ENCODE results near the gene ADGRB3. TPM values are rescaled to one million over a fixed set of nuclear protein-coding genes. Genes with fewer than 3 reads are reported as not detected.

Gene ADGRB3
- total RNA-seq, 1 donor from 2014 or later: 8.5 TPM

DNA sequence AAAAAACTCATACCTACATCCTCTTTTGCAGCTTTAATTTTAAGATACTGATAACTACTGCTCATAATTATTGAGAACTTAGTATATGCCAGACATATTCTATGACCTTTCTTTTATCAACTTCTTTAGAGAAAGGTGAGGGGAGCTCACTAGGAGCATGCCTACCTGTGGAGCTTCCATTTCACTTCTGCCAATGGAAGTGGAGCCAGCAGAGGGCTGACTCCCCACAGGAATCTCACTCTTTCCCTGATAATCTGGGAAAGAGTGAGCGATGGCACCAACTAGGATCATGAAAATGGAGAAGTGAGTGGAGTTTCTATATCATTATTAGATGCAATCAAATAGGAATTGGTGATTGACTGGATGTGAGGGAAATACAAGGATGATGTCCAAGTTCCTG is 676.8 kb downstream of the ADGRB3 start:
- intact Hi-C loops (cut with DNase I): no loop called here
- ATAC-seq (no peak), DNase-seq (ENCODE audit: low spot score) (no peak)

DNA sequence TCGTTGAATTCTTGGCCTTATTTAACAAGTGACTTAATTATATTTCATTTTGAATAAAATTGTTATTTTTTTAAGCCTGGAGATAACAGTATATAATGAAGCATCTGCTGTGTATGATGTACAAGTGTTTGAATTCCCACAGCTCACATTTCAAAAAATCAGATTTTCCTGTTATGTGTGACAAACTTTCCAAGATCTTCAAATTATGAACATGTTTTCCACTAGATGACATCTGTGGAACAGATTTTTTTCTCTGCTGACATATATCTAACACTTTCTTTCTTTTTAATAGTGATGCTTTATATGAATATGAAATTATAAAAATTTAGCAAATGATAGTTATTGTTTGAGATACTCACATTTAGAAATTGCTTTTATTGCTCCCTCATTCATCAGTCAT is 678.9 kb downstream of the ADGRB3 start:
- intact Hi-C loops (cut with DNase I): no loop called here
- no peak for ATAC-seq

DNA sequence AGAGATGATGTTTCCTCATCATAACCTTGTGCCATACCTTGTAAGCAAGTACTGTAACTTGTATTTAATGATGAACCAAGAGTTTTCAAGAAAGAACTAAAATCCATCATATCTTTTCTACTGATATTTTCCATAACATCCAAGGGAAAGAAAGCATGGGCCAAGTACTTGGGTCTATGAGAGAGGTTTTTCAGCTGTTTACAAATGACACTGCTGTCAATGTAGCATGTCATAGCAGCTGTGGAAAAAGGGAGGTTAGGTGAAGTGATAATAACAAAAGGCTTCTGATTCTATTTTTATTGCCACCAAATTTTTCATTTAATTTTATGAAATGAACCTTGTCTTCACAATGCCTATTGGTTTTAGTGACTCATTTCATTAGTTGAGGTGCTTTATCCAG is 679.4 kb downstream of the ADGRB3 start:
- DNase-seq (ENCODE audit: low spot score): no peak
- intact Hi-C loops (cut with DNase I): no loop called here
- no peak for ATAC-seq

More for the DNA sequence above, 678.9 kb downstream of the ADGRB3 start:
- DNase-seq (ENCODE audit: low spot score): no peak

DNA sequence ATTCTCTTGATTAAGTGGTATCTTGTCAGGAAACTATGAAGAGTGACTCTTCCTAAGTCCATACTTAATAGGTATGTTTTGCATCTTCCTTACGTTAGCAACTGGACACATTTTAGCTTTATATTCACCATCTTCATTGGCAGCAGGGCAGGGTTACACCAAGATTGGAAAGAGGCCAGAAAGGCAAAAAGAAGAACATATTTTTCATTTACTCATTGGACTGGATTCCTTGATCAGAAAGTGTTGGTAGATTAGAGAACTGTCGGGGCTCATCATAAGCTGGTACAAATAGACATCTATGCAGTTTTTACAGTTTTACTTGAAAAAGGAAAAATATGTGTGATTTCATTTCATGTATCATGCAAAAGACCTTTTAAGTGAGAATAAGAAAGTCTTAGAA is 696.8 kb downstream of the ADGRB3 start:
- DNase-seq (ENCODE audit: low spot score) (no peak), ATAC-seq (no peak)
- intact Hi-C loops (cut with DNase I): no loop called here

DNA sequence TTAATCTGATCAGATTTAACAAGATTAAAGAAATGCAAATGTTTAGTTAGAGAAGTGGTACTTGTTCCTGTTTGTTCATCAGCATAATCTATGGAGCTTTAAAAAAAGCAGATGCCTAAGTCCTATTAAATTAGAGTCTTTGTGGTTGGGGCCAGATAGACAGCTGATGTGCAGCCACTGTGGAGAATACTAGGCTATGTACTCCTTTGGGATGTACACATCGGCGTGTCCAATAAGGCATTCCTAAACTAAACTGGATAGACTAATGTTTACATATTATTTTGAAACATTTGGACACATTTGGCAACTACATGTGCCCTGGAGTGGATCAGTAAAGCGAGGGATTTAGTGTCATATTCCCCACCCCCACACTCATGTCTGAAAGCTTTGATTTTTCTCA is 702.2 kb downstream of the ADGRB3 start:
- DNase-seq (ENCODE audit: low spot score): no peak
- ATAC-seq: no peak
- intact Hi-C loops (cut with DNase I): no loop called here

DNA sequence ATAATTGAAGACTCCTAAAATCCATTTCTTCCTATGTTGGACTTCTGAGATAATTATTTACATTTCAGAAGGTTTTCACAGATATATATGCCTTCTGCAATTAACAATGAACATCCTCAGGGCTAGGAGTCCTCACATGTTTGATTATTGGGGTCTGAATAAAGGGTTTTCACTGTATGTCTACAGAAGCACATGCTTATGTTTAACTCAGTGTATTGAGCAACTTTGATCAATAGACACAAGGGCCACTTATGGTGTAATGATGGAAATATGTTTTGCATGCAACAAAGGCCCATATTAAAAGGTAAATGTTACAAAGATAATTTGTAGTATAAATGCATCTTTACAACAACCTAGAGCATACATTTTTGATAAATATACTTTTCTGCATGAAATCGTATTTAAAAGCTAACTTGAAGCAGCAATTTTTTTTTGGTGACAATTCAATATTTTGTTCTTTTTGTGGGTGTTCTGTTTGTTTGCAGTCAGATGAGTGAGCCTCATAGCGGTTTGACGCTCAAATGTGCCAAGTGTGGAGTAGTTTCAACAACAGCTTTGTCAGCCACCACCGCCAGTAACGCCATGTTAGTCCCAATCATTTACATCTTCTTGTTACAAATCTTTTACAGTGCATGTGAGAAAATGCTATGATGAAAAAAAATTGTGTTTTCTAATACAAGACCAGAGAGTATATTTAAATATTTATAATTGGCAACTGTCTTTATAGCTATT is 703.5 kb downstream of the ADGRB3 start:
- no peak for DNase-seq (ENCODE audit: low spot score)
- intact Hi-C loops (cut with DNase I): no loop called here
- ATAC-seq: no peak

DNA sequence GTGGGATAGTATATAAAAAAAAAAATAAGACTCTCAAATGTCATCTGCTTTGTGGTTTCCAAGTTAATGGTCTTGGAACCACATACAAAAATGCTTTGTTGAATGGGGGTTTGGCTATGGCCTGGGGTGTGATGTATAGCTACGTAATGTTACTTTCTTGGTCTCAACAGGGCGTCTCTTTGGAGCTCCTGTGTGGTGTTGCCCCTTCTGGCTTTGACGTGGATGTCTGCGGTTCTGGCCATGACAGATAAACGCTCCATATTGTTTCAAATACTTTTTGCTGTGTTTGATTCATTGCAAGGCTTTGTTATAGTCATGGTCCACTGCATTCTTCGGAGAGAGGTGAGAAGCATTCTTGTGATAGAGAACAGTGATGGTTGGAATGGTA is 704.1 kb downstream of the ADGRB3 start:
- ATAC-seq (no peak), DNase-seq (ENCODE audit: low spot score) (no peak)
- intact Hi-C loops (cut with DNase I): no loop called here

DNA sequence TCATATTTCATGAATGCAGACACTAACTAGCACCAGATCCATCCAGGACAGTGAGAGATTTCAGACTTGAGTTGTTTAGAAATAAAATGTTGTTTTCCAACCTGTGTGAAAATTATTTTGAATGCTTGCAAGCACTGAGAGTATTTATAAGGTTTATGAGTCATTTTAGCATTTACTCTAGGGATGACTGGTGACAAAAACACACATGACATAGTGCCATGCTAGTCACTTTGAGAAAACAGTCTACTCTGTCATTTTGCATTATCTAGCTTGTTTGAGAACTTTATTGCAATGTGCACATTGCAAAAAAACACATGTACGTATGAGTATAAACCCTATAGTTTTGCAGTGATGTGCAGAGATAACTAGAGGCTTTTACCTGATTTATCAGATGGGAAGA is 705.1 kb downstream of the ADGRB3 start:
- DNase-seq (ENCODE audit: low spot score) (no peak), ATAC-seq (no peak)
- intact Hi-C loops (cut with DNase I): no loop called here

DNA sequence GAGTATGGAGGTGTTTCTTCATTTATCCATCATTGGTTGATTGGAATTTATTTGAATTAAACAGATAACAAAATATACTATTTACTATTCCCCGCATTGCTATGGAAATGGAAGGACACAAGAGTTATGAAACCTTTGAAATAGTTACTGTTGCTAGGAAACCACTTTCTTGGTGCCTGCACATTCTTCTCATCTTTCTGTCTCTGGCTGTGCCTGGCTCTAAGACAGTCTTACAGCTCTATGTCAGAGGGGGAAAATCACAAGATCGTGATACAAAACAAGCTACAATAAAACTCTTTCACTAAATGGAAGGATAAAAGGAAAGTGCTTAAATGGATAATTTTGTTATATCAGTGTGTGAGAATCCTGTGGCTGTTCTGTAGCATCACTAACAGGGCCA is 708.8 kb downstream of the ADGRB3 start:
- DNase-seq (ENCODE audit: low spot score): no peak
- intact Hi-C loops (cut with DNase I): no loop called here
- no peak for ATAC-seq

DNA sequence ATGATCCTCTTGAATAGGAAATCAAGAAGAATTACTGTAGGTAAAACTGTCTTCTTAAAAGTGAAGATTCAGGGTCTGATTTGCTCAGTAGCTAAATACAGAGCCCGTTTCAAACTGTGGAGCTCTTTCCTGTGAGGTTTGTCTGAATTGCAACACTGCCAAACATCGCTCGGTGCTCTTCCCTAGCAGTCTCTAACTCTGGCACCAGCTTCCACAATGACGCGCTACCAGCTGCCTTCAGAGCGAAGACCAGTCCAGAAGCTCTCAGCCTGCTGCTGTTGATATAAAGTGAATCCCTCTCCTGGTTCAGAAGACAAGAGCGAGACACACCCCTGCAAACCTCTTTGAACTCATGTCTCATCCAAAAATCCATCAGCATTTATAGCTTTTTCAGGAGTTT is 714.7 kb downstream of the ADGRB3 start:
- ATAC-seq: no peak
- intact Hi-C loops (cut with DNase I): no loop called here
- DNase-seq (ENCODE audit: low spot score): no peak

DNA sequence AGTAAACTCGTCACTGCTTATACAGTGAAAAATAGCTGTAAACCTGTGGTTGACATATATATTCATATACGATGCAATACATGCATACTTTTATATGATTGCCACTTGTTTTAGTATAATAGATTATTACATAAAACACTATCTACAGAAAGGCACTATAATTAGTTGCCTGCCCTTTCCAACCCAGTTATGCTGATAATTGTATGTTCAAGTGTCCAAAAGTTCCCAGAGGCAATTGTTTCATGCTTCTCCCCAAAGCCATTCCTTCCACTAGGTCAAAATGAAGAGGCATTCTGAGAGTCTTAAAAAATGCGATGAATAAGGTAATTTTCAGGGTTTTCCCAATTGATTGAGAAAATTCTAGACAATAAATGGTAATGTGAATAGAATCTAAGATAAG is 727.1 kb downstream of the ADGRB3 start:
- DNase-seq (ENCODE audit: low spot score) (no peak), ATAC-seq (no peak)
- intact Hi-C loops (cut with DNase I): no loop called here

DNA sequence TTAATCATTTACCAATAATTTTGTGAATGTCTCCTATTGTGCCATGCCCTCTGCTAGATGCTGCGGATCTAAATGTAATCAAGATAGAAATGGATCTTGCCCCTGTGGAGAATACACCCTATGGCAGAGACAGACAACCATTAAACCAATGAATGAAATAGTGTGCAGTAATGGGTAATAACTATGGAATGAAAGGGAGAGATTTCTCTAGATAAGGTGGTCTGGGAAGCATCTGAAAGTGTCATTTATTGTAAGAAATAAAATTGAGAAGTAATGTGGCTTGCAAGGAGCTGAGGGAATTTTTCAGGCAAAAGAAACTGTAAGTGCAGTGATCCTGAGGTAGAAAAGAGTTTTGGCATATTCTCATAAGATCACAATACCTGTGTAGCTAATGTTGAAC is 731.7 kb downstream of the ADGRB3 start:
- ATAC-seq (no peak), DNase-seq (ENCODE audit: low spot score) (no peak)
- intact Hi-C loops (cut with DNase I): no loop called here

DNA sequence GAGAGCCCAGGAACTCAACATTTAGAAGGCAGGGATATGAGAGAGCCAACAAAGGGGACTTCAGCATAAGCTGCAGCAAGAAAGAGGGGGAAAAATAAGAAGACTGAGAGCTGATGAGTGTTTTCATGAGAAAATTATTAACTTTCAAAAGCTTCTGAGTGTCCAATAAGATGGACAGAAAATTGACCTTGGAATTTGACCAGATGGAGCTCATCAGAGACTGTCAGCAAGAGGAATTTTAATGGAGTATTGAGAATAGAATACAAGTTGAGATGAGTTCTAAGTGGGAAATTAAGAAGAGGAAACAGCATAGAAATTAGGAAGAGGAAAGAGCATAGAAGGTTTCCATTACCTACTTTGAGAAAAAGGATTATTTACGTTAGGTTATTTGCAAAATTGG is 733.5 kb downstream of the ADGRB3 start:
- ATAC-seq (no peak), DNase-seq (ENCODE audit: low spot score) (no peak)
- intact Hi-C loops (cut with DNase I): no loop called here

DNA sequence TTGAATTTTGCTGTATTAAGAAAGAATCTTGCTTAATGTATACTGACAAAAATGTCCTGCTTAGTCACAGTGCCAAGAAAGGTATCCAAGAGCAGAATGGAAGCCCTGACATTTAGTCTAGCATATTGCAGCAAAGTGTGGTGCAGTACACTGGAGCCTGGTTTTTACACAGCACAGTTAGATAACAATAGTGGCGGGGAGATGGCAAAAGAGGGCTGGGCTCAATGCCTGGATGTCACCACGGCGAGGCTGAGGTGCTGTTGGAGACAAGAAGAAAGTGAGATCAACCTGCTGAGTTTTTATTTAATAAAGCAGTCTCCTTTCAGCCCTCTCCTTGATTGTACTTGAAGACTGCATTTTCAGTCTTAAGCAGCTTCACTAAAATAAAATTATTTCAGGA is 735.7 kb downstream of the ADGRB3 start:
- DNase-seq (ENCODE audit: low spot score) (no peak), ATAC-seq (no peak)
- intact Hi-C loops (cut with DNase I): no loop called here

DNA sequence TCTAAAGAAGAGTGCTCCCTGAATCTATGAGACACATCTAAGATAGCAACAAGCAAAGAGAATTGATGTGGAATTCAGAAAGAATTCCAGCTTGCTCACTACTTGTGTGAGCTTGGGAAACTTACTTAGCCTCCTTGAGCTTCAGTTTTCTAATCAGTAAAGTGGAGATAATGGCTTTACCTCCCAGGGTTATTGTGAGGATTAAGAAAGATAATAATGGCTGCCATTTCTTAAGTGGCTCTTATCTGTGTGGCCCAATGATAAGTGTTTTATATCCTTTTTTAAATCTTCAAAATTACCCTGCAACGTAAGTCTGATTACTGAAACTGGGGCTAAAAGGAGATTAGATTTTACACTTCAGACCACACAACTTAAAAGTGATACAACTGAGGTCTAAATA is 743.2 kb downstream of the ADGRB3 start:
- DNase-seq (ENCODE audit: low spot score) (no peak), ATAC-seq (no peak)
- intact Hi-C loops (cut with DNase I): no loop called here

DNA sequence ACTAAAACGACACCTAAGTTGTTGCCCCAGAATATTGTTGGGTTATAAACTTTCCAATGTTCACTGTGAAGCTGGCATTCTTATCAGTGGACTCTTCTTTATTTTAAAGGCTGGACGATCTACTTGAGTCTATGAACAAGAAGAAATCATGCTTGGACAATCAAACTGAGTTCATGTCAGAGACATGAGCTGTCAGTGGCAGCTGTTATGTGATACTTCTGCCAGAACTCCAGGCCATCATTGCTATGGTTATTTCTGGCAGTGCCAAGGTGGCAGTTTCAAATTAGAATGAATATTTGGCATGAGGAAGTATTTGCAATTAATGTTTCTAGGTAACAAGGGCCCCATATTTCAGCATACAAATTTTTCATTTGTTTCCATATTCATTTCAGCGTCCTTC is 744.4 kb downstream of the ADGRB3 start:
- ATAC-seq (no peak), DNase-seq (ENCODE audit: low spot score) (no peak)
- intact Hi-C loops (cut with DNase I): no loop called here

DNA sequence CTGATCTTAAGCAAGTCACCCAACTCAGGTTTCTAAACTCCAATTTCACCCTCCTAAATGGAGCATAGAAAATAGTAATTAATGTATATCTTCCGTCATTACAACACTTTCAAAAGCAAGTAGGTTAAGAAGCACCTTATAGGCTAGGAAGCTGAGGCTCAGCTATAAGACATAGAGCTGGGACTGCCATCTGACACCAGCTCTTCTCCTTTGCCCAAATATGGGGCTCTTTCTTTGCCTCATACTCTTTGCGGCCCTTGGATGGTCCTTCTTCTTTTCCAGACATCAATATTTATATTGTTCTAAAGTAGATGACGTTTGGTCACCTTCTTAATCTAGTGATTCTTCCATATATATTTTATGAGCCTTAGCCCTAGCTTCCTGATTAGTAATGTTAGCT is 748.5 kb downstream of the ADGRB3 start:
- ATAC-seq: no peak
- no peak for DNase-seq (ENCODE audit: low spot score)
- intact Hi-C loops (cut with DNase I): no loop called here

DNA sequence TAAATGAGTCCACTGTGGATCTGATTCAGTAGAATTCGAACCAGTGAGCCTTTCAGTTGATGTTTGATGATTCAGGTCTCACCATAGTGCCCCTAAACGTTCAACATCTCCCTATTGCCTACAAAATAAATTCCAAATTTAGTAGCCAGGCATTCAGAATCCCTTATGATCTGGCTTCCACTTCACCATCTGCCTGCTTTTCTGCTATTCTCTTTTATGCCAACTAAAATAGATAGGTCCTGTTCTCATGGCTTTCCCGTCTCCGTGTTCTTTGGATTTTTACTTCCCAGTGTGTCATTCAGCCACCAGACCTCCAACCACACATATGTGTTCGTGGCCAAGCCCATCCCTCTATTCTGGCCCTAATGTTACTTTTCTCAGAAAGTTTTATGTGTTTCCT is 751.3 kb downstream of the ADGRB3 start:
- DNase-seq (ENCODE audit: low spot score): no peak
- no peak for ATAC-seq
- intact Hi-C loops (cut with DNase I): no loop called here

DNA sequence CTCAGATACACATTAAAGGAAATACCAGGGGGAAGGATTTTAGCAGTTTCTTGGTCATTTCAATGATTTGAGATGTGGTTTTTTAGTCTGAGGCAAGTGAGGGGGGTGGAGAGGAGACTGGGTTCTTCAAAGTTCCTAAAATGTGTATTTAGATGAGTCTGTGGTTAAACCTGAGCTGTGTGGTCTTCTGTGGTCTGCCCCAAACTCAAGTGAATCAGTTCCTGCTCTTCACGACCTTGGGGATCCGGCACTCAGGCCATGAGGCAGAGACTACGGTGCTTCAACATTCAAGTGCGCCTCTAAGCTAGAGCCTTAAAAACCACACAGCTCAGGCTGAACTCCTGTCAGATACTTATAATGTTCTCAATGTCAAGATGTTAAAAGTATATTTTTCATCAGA is 755.0 kb downstream of the ADGRB3 start:
- intact Hi-C loops (cut with DNase I): no loop called here
- no peak for ATAC-seq

DNA sequence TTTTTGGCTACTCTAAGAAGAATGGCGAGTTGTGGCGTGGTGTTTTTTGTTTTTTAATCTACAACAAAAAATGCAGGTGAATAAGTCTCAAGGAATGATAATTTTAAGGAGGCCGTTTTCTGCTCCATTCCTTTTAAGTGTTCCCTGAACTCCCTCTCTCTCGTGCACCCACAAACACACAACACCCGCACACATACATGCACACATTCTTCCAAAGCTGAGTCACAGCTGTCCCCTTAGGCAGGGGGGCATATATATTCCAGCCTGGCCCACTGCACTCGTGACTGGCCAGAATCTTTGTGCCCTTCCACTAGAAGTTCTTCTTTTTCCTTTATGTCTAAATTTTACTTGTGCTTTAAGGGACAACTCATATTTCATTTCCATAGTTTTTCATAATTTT is 756.0 kb downstream of the ADGRB3 start:
- ATAC-seq (no peak), DNase-seq (ENCODE audit: low spot score) (no peak)
- intact Hi-C loops (cut with DNase I): no loop called here

More for the DNA sequence above, 755.0 kb downstream of the ADGRB3 start:
- DNase-seq (ENCODE audit: low spot score): no peak

DNA sequence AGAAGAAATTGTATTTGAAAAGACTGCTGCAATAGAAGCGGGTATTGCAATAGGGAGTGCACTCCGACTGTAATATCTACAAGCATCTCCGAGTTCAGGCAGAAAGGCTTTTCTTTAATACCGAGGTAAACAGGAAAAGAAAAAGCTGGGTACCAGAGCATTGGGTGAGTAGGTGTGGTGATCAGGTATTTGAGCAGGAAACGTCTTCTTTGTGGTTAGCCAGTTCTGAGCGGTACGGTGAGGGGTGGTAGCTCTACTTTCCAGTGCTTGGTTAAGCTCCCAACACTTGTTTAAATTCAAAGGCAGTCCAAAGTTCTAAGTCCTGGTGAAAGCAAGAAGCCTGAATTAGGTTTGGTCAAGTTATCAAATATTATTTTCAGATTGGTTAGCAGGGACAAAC is 757.7 kb downstream of the ADGRB3 start:
- DNase-seq (ENCODE audit: low spot score) (no peak), ATAC-seq (no peak)
- intact Hi-C loops (cut with DNase I): no loop called here

DNA sequence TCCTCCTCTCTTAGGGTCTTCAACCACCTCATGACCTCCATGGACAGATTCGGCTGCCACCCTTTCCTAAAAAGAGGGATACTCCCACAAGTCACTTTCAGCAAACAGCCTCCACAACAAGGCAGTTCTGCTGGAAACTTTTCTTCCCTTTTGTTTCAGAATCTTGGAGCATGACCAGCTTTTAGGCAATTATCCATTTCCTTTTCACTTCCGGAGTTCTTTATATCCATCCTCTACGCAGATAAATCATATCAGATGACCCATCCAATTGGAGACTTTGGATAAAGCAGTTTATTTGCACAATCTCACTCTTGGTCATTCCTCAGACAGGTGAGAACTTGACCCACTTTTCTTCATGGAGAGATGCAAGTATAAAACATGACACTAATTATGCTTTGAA is 763.2 kb downstream of the ADGRB3 start:
- intact Hi-C loops (cut with DNase I): no loop called here
- ATAC-seq: no peak
- no peak for DNase-seq (ENCODE audit: low spot score)
